ENCODE results near the gene AK1.

Gene AK1

GRCh38 chr9:127912882-127913281, 35.4 kb upstream of the AK1 start:
- no peak for DNase-seq
- intact Hi-C loops (cut with DNase I) = loop anchor here (10.0 kb wide), 1 partner anchor 128 kb away; the partner anchor contains the start of gene CDK9

- intact Hi-C loops (cut with DNase I) = loop anchor here (10.0 kb wide), 1 partner anchor 127 kb away; the partner anchor contains the start of gene CDK9
These were observed 34.8 kb upstream of the AK1 start for GRCh38 chr9:127912296-127912695.

GRCh38 chr9:127910613-127911205, 33.2 kb upstream of the AK1 start:
- intact Hi-C loops (cut with DNase I) = loop anchor here (10.0 kb wide), 1 partner anchor 126 kb away; the partner anchor contains the start of gene CDK9
- no peak for DNase-seq

More at GRCh38 chr9:127912296-127912695, 34.8 kb upstream of the AK1 start:
- no peak for DNase-seq

GRCh38 chr9:127909839-127910273, 32.4 kb upstream of the AK1 start:
- no peak for DNase-seq
- intact Hi-C loops (cut with DNase I) = loop anchor here (10.0 kb wide), 1 partner anchor 125 kb away; the partner anchor contains the start of gene CDK9

- no peak for DNase-seq
- intact Hi-C loops (cut with DNase I) = no loop called here
These were observed 31.1 kb upstream of the AK1 start for GRCh38 chr9:127908660-127908926.

- DNase-seq = no peak
- intact Hi-C loops (cut with DNase I) = no loop called here
These were observed 30.6 kb upstream of the AK1 start for GRCh38 chr9:127907867-127908659.

- DNase-seq = peak in 23 of 42 donors; percentile 18 to 83 (median 56)
These were observed 28.3 kb upstream of the AK1 start for GRCh38 chr9:127905788-127906191.

GRCh38 chr9:127905004-127905728, 27.7 kb upstream of the AK1 start:
- DNase-seq = peak in 1 of 42 donors; percentile 16
- intact Hi-C loops (cut with DNase I) = no loop called here

More at GRCh38 chr9:127905788-127906191, 28.3 kb upstream of the AK1 start:
- intact Hi-C loops (cut with DNase I) = no loop called here

GRCh38 chr9:127904561-127905003, 27.1 kb upstream of the AK1 start:
- intact Hi-C loops (cut with DNase I) = no loop called here
- DNase-seq = peak in 9 of 42 donors; percentile 17 to 58 (median 35)

GRCh38 chr9:127903557-127904475, 26.3 kb upstream of the AK1 start:
- DNase-seq = peak in 1 of 42 donors; percentile 36
- intact Hi-C loops (cut with DNase I) = no loop called here

- DNase-seq = peak in 39 of 42 donors; percentile 58 to 89 (median 79)
- intact Hi-C loops (cut with DNase I) = no loop called here
These were observed 21.9 kb upstream of the AK1 start, which contains the start of gene ST6GALNAC6 for GRCh38 chr9:127899128-127899943. Gene ST6GALNAC6 (minus strand): TSS chr9:127899603. CDS start chr9:127897981, 1,622 bp downstream.

GRCh38 chr9:127898433-127899127, 21.1 kb upstream of the AK1 start:
- DNase-seq = peak in 33 of 42 donors; percentile 26 to 85 (median 62)
- intact Hi-C loops (cut with DNase I) = no loop called here

GRCh38 chr9:127897193-127897692, 19.8 kb upstream of the AK1 start:
- intact Hi-C loops (cut with DNase I) = no loop called here

GRCh38 chr9:127896395-127897192, 19.1 kb upstream of the AK1 start:
- intact Hi-C loops (cut with DNase I) = no loop called here
- peak in 1 of 42 donors; percentile 36 for DNase-seq

More at GRCh38 chr9:127897193-127897692, 19.8 kb upstream of the AK1 start:
- peak; percentile 68 to 91 (median 80) for DNase-seq

GRCh38 chr9:127895811-127896210, 18.3 kb upstream of the AK1 start:
- no peak for DNase-seq
- intact Hi-C loops (cut with DNase I) = no loop called here

- DNase-seq = peak in 7 of 42 donors; percentile 34 to 73 (median 63)
- intact Hi-C loops (cut with DNase I) = no loop called here
These were observed 15.9 kb upstream of the AK1 start for GRCh38 chr9:127893392-127893791.
